ENCODE measurements around the gene PLCB3.

The PLCB3 gene

GRCh38 chr11:64252003-64252872 is 908 bp downstream of the PLCB3 start:
- no peak for DNase-seq

GRCh38 chr11:64253043-64253442 is 1.7 kb downstream of the PLCB3 start:
- DNase-seq: no peak

- DNase-seq: no peak
Measured at GRCh38 chr11:64253481-64253880, 2.2 kb downstream of the PLCB3 start.

- DNase-seq: no peak
Measured at GRCh38 chr11:64254326-64254725, 3.0 kb downstream of the PLCB3 start.

- no peak for DNase-seq
Measured at GRCh38 chr11:64255135-64256128, 4.1 kb downstream of the PLCB3 start.

- DNase-seq: no peak
Measured at GRCh38 chr11:64256300-64256699, 5.0 kb downstream of the PLCB3 start.

GRCh38 chr11:64258356-64258755 is 7.0 kb downstream of the PLCB3 start:
- no peak for DNase-seq

- DNase-seq: no peak
Measured at GRCh38 chr11:64258946-64259532, 7.7 kb downstream of the PLCB3 start.

- DNase-seq: no peak
Measured at GRCh38 chr11:64259533-64260067, 8.3 kb downstream of the PLCB3 start.

- DNase-seq: no peak
Measured at GRCh38 chr11:64260147-64260708, 8.9 kb downstream of the PLCB3 start.

GRCh38 chr11:64261556-64262080 is 10.3 kb downstream of the PLCB3 start:
- no peak for DNase-seq

GRCh38 chr11:64262271-64263002 is 11.1 kb downstream of the PLCB3 start:
- DNase-seq: no peak

- DNase-seq: no peak
Measured at GRCh38 chr11:64263021-64263946, 12.0 kb downstream of the PLCB3 start.

- no peak for DNase-seq
Measured at GRCh38 chr11:64263947-64264317, 12.6 kb downstream of the PLCB3 start.

GRCh38 chr11:64264371-64264852 is 13.1 kb downstream of the PLCB3 start:
- DNase-seq: no peak

- DNase-seq: no peak
Measured at GRCh38 chr11:64265176-64266160, 14.1 kb downstream of the PLCB3 start.

GRCh38 chr11:64266339-64266738 is 15.0 kb downstream of the PLCB3 start:
- no peak for DNase-seq

- DNase-seq: no peak
Measured at GRCh38 chr11:64267207-64267945, 16.0 kb downstream of the PLCB3 start.

All from activated CD8-positive, alpha-beta memory T cell treated with anti-CD3 and anti-CD28 coated beads, Interleukin-2, amount 50 U/mL, for 48 hours (primary cell).